HT-29 (cell line): ENCODE data around the gene HOXA5. TPM values are rescaled to one million over a fixed set of nuclear protein-coding genes. Genes with fewer than 3 reads are reported as not detected.

ENCODE experiments used
- DNase-seq: peaks from one replicate; pipeline ENCODE4 v3.0.0-alpha.2; 2015; ENCODE audit warnings: low spot score
- total RNA-seq: library from RNA; depleted of rRNA; stranded (reverse); fragments of >200 nt; shearing (Covaris generic); gene quantifications from 2 replicates; pipeline ENCODE4 v1.2.3, GENCODE V29; 2014

Gene HOXA5
- total RNA-seq, 1 experiment from 2014 or later, result 22.1 TPM

GRCh38 chr7:27108390-27109127, 34.9 kb downstream of the HOXA5 start:
- DNase-seq, result peak; percentile 50

GRCh38 chr7:27107391-27108381, 35.8 kb downstream of the HOXA5 start:
- DNase-seq, result no peak

- peak; percentile 43 for DNase-seq
Measured at GRCh38 chr7:27106901-27107240, 36.6 kb downstream of the HOXA5 start.

- peak; percentile 60 for DNase-seq
Measured at GRCh38 chr7:27106181-27106900, 37.1 kb downstream of the HOXA5 start.

GRCh38 chr7:27105301-27106031, 38.0 kb downstream of the HOXA5 start:
- peak; percentile 32 for DNase-seq

DNA sequence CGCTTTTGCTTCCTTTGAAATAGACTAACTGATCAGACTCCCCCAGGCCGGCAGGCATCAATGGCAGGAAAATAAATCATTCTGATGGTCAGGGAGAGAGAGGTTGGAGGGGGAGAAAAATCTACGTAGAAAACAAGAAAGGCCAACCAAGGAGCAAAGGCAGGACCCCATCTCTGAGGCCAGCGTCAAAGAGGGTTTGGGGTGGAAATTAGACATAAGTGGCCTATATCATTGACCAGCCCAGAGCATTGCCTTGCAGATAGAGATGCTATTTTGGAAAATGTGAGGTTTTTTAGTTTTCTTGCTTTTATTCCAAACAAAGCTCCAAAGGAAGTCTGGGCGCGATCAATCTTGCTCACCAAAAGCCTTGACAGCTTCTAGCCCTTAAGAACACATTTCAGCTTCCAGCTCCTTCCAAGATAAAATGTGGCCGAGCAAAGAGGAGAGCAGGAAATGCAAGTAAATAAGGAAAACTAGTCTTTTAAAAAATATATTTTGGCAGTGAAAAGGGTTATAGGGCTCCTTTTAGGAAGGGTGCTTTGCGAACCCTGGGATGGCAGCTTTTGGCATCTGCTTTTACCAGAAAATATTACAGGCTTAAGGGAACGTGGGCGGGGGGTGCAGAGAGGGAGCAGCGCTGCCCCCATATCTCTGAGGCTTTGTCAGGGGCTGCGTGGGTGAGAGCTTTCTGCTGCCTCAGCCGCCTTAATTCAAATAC, 39.0 kb downstream of the HOXA5 start:
- peak; percentile 37 for DNase-seq

- peak; percentile 74 for DNase-seq
Measured at GRCh38 chr7:27103489-27104226, 39.8 kb downstream of the HOXA5 start.

DNA sequence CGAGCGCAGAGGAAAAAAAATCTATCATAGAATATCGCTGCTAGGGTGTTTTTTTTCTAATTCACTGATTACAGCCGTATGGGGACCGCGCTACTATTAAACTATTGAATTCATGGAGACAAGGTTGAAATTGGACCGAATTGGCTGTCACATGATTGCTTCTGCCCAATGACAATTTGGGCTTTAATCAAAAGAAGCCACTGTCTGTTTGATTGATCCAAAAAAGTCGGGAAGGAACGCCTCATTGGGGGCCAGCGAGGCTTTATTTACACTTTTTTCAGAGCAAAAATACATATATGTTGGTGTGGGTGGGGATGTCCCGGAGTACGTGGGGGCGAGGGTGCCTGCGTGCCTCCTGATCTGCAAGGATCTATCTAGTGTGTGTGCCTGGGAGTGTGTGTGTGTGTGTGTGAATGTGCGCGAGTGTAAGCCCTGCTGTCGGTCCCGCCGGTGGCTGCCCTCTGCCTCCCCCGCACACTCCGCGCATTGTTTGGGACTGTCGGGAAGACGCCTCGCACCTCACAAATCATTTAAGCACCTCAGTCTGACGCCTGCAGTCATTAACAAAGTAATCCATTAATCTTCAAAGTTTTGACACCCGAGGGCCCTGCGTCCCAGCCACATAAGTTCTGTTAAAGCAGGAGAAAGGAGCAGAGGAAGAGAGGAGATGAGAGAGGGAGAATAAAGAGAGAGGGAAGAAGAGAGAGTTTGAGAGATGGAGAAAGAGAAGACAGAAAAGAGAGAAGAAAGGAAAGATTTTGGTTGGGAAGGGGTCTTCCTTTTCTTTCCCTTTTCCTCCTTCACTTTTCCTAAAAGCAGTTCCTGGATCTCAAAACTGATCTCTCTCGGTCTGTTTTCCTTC, 40.7 kb downstream of the HOXA5 start, which contains the start of gene HOXA2:
Gene HOXA2, minus strand, starts transcription at position 103 of the 862 bp plus-strand sequence. CDS start 183 bp downstream, outside the sequence.
- DNase-seq, result peak; percentile 62

- no peak for DNase-seq
Measured at GRCh38 chr7:27101957-27102580, 41.4 kb downstream of the HOXA5 start.

DNA sequence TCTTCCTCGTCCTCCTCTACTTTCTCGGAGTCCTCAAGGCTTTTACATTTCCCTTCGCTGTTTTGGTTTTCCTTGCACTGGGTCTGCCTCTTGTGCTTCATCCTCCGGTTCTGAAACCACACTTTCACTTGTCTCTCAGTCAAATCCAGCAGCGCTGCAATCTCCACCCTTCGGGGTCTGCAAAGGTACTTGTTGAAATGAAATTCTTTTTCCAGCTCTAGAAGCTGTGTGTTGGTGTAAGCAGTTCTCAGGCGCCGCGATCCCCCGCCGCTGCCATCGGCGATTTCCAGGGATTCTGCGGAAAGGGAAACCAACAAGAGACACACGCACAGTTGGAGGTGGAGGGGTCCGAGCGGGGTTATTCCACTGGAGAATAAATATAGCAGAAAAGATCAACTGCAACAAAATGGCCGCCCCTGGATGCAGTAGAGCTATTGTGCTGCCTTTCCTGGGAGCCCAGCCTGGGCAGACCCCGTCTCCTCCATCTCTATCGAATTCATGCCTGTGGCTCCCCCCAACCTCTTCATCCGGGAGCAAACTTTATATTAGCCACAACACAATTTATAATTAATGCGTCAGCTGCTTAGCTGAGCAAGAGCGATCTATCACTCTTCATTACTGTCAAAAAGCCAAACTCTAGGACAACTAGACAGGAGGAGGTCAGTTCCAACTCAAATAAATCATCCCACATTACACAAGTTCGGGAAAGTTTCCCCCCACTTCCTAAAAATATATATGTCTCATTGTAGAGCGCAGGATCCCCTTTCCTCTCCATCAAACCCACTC, 42.1 kb downstream of the HOXA5 start:
- DNase-seq, result peak; percentile 42

- DNase-seq, result peak; percentile 39
Measured at GRCh38 chr7:27100694-27101170, 42.7 kb downstream of the HOXA5 start.

DNA sequence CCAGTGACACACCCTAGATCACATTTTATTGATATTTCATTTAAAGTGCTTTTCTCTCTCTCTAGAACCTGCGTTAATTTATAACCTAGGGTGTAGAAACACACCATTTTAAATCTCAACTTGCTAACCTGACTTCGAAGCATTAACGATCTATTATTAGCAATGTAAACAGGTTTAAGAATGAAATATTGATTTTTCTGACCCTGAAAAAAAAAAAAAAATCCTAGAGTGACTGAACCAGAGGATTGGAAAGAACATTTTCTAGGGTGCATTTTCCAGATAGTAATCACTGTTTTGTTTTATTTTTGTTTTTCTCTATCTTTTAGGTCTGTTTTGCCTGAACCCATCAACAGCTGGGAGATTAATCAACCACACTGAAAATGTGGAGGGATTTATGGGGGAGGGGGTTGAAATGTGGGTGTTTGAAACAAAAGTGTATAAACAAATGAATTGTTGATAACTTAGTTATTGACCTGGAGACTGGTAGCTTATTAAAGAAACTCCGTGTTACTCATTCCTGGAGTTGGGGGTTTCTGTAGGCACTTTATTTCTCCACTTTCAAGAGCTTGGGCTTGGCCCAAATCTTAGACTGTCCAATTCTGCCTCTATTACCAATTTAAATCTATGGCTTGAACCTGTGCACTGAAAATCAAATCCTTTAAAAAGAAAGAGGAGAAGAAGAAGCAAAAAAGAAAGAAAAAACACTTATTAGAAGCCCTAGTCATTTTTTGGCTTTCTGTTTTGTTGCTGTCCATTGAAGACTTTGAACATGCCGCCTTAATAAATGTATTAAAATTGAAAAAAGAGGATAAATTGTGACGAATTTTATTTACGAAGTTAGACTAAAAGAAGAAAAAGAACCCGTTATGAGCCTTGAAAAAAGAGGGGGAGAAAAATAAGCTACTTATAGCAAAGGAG, 43.8 kb downstream of the HOXA5 start:
- DNase-seq, result peak; percentile 33

DNA sequence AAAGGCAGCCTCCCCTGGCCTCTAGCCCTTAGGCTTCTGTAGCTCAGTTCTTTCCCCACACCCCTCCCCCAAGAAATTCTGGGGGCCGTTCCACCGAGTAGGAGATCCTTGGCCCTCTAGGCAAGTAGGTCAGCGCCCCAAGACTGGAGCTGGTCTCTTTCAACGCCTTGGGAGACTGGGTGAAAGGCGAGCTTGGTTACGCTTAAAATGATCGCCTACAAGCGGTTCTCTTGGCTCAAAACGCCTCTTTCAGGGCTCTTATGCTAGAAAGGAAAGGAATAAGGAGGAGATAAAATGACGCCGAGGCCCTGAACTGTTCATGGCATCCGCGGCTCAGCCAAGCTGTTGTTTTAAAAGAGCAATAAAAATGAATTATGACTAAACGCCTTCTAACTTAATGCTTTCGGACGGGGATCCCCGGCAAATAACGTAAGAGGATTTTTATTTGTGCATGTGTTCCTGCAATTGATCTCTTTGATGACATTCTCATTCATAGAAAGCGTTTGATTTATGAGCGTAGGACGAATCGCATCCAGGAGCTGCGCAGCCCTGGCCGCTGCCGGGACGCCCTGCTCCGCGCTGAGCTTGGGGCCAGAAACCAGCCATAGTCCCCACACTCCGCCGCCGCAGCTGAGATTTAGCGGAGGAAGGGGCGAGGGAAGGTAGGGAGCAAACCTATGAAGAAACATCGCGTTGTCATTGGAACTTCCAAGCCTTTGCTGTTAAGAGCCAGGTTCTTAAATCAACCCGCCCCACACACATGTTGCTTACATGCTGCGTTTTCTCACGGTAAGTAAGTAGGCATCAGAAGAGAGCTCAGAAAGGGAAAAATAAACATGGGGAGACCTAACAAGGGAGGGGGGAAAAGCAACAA, 44.7 kb downstream of the HOXA5 start:
- peak; percentile 89 for DNase-seq

- no peak for DNase-seq
Measured at GRCh38 chr7:27097686-27098577, 45.5 kb downstream of the HOXA5 start.
